Muscle of leg (tissue), 11 donors: ENCODE measurements around the gene ATP8B1. TPM values are rescaled to one million over a fixed set of nuclear protein-coding genes. Genes with fewer than 3 reads are reported as not detected.

Experiments
- DNase-seq: peaks from one replicate; pipeline ENCODE4 v3.0.0; 2013
- H3K27ac ChIP-seq: one replicate; pipeline ENCODE4 v1.5.1; 2013; ENCODE audit warnings: mild to moderate bottlenecking, low read length, control low read depth
- H3K27me3 ChIP-seq: one replicate; pipeline ENCODE4 v1.6.1; 2013; ENCODE audit warnings: low read length; ENCODE audit not compliant: control insufficient read depth, insufficient read depth
- H3K36me3 ChIP-seq: one replicate; pipeline ENCODE4 v1.6.1; 2013; ENCODE audit warnings: low read length; ENCODE audit not compliant: control insufficient read depth, insufficient read depth
- H3K4me1 ChIP-seq: one replicate; pipeline ENCODE4 v1.6.1; 2013; ENCODE audit warnings: low read length; ENCODE audit not compliant: control insufficient read depth, insufficient read depth
- H3K4me3 ChIP-seq: one replicate; pipeline ENCODE4 v1.5.1; 2013; ENCODE audit warnings: low read length, control low read depth
- H3K9me3 ChIP-seq: replicated peaks from 2 replicates; pipeline ENCODE4 v1.6.1; 2013; ENCODE audit warnings: low read depth, low read length; ENCODE audit not compliant: control insufficient read depth
- WGBS: methylation state at CpG from one replicate; pipeline ENCODE4 v1.1.5; 2013; ENCODE audit warnings: missing lambda C conversion rate; ENCODE audit not compliant: insufficient coverage; 5-methylcytosine and 5-hydroxymethylcytosine counted together
- polyA plus RNA-seq, 8 donors: library from polyadenylated mRNA; unstranded; fragments of 120-200 nt; gene quantifications; one replicate each; pipeline versions ENCODE4 v1.2.1 to v1.2.3, GENCODE V29; 2013; ENCODE audit warnings: inconsistent platforms in 1 of 8, low replicate concordance in 1 of 8; ENCODE audit not compliant: insufficient read length in 8 of 8, insufficient read depth in 1 of 8
- total RNA-seq: library from RNA; stranded (reverse); fragments of 120-200 nt; gene quantifications from one replicate; pipeline ENCODE4 v1.2.4, GENCODE V29; 2013

ATP8B1 gene
- total and polyA plus RNA-seq, 9 donors, result 2.8 to 5.7 (median 4.3) TPM

DNA sequence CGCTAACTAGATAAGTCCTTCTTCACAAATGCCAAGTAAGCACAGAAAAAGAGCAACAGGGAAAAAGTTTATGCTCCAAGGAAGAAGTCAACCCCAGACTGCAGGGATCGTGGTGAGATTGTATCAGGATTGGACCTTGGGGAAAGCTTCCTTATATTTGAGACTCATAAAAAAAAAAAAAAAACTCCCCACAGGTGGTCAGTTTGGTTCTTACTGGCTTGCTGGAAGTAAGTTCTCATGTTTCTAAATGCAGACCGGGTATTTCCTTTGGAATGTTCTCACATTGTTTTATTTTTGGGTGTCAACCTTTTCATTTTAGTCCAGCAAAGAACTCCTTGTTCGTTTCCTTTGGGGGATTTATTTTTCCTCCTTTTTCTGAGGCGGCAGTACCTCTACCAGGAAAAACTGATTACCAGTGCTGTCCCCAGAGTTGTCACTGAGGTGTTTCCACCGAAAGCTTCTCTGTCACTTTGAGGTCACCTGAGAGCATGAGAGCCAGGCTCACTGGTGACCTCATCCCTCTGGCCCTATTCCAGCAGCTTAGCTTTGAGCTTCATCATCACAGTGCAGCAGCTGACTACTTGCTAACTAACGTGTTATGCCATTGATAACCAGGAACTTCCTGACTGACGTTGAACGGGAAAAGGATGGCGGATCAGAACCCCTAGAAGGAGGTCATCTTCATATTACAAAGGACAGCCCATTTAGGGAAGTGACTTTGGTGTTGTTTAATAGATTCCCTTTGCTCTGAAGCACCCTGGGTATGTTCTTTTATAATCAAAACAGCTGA, 16.8 kb upstream of the ATP8B1 start:
- peak; percentile 64 for DNase-seq
- H3K27ac ChIP-seq, result peak overlapping the region; percentile 73
- no peaks in the 10 kb centered on the region for H3K9me3 ChIP-seq
- H3K4me3 ChIP-seq, result no peak overlapping the region
- H3K4me1 ChIP-seq, result peaks cover 4% of the 10 kb centered on the region
- 33% methylated on average over 3 of the region's 10 CpGs for WGBS
- H3K27me3 ChIP-seq, result no peaks in the 10 kb centered on the region
- H3K36me3 ChIP-seq, result no peaks in the 10 kb centered on the region

DNA sequence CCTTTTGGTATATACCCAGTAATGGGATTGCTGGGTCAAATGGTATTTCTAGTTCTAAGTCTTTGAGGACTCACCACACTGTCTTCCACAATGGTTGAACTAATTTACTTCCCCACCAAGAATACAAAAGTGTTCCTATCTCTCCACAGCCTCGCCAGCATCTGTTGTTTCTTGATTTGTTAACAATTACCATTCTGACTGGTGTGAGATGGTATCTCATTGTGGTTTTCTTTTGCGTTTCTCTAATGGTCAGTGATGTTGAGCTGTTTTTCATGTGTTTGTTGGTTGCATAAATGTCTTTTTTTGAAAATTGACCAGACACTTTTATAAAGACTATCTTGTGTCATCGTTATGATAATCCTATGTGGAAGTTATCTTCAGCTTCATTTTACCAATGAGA, 16.0 kb upstream of the ATP8B1 start:
- Histone ChIP-seq H3K27ac (peak overlapping the region; percentile 73), H3K27me3 (no peaks in the 10 kb centered on the region), H3K9me3 (no peaks in the 10 kb centered on the region), H3K4me3 (no peak overlapping the region), H3K36me3 (no peaks in the 10 kb centered on the region), H3K4me1 (peaks cover 4% of the 10 kb centered on the region)
- no peak for DNase-seq
- WGBS, result no CpG with 5 or more reads among the region's 3 CpGs

DNA sequence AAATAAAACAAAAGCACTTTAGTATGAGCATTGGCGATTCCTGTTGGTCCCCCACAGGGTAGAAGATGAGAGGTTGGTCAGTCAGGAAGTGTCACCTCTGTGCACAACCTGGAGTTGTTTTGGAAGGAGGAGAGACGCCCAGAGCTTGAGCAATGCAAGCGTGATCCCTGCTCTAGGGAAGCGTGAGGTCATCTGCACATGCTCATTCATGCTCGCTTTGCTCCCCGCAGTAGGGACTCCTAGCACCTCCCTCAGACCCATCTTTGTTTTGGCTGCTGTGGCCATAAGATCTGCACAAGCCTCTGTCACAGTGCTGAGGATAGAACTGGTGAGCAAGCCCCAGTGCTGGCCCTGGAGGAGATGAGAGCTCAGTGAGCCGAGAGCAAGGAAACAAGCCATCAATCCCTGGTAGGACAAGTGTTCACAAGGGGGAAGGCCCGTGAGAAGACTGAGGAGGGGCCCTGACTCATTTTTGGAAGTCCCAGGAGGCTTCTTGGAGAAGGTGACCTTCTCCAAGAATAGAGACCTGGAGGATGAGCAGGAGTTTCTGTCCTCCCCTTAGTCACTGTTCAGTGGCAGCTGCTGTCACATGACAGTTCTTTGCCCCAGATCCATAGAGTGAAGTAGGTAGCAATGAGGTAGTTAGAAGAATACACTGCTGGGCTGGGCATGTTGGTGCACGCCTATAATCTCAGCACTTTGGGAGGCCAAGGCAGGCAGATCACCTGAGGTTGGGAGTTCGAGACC, 13.3 kb upstream of the ATP8B1 start:
- Histone ChIP-seq H3K36me3 (no peaks in the 10 kb centered on the region), H3K4me1 (peaks cover 4% of the 10 kb centered on the region), H3K27ac (no peak overlapping the region), H3K27me3 (no peaks in the 10 kb centered on the region), H3K4me3 (no peak overlapping the region), H3K9me3 (peaks cover 5% of the 10 kb centered on the region)
- 85% methylated on average over 9 of the region's 10 CpGs for WGBS
- no peak for DNase-seq

DNA sequence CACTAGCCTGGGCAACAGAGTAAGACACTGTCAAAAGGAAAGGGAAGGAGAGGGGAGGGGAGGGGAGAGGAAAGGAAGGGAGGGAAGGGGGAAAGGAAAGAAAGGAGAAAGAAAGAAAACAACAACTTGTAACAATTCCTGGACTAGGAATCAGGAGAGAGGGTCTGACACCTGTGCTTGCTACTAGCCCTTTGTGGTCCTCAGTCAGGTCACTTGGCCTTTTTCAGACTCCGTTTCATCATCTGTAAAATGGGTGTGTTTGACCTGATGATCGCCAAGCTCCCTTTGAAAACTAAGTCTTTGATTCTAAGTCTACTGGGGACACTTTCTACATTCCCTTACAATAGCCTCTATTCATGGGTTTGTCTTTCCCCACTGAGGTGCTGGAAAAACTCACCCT, 11.4 kb upstream of the ATP8B1 start:
- no peak for DNase-seq
- Histone ChIP-seq H3K27me3 (no peaks in the 10 kb centered on the region), H3K27ac (no peak overlapping the region), H3K9me3 (peaks cover 5% of the 10 kb centered on the region), H3K36me3 (no peaks in the 10 kb centered on the region), H3K4me1 (no peaks in the 10 kb centered on the region), H3K4me3 (no peak overlapping the region)
- WGBS, result 100% methylated on average over 1 of the region's 2 CpGs

DNA sequence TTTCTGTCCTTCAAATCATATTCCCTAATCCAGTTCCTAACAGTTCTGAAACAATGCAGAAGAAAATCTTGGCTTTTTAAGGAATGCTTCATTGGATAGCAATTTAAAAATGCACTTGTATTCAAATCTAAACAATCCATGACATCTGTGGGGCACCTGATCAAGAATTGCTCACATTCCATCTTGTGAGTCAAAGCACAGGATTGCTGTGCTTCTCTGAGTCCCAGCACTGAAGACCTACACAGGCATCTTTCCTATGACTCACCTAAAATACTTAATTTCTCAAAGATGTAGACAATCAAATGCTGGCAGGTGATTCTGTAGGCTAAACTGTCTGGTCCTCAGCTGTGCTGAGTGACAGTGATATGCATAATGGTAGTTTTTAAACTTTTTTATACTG, 10.1 kb upstream of the ATP8B1 start:
- no peak for DNase-seq
- H3K4me3 ChIP-seq, result no peak overlapping the region
- H3K27me3 ChIP-seq, result no peaks in the 10 kb centered on the region
- H3K27ac ChIP-seq, result no peak overlapping the region
- H3K9me3 ChIP-seq, result peaks cover 5% of the 10 kb centered on the region
- H3K4me1 ChIP-seq, result no peaks in the 10 kb centered on the region
- H3K36me3 ChIP-seq, result no peaks in the 10 kb centered on the region

DNA sequence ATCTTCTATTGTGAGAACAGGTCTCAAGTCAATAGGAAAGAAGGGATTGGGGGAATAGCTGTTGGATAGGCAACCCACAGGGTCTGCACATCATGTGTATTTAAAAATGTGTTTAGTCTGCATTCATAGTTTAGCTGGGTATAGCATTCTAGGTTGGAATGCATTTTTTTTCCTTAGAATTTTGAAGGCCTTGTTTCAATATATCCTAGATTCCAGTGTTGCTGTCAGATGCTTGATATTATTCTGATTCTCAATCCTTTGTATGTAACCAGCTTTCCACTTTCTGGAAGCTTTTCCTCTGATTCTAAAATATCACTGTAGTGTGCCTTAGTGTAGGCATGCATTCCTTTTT, 9.0 kb upstream of the ATP8B1 start:
- no peak overlapping the region for H3K27ac ChIP-seq

DNA sequence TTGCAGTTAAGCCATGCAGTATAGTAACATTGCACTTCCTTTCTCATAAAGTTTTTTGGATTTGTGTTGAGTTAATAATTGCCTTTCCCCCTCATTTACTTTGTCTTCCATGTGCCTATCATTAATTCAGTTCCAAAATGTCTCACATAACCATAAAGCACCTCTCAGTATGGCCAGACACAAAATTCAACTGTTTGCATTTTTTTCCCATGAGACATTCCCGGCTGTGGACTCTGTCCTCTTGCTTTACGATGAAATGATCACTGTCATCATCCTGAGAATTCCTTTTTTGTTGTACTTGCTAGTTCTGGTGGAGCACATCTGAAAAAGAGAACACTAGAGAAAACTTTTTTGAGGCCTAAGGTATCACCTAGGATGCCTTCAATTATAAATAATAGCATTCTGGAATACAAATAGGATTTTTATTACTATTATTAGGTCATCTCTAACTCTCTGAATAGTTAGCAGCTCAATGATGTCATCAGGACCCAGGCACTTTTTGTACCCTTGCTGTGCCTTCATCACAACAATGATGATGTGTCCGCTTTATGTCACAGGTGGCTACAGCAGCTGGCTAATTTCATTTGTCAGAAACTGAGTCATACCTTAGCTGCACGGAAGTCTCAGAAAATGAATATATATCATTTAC, 8.5 kb upstream of the ATP8B1 start:
- no peak for DNase-seq
- no CpG with 5 or more reads among the region's 4 CpGs for WGBS
- no peaks in the 10 kb centered on the region for H3K4me1 ChIP-seq
- H3K27ac ChIP-seq, result no peak overlapping the region
- no peaks in the 10 kb centered on the region for H3K36me3 ChIP-seq
- H3K4me3 ChIP-seq, result no peak overlapping the region
- no peaks in the 10 kb centered on the region for H3K27me3 ChIP-seq
- peaks cover 5% of the 10 kb centered on the region for H3K9me3 ChIP-seq

More for the DNA sequence above, 9.0 kb upstream of the ATP8B1 start:
- no peaks in the 10 kb centered on the region for H3K36me3 ChIP-seq
- H3K27me3 ChIP-seq, result no peaks in the 10 kb centered on the region
- no peak for DNase-seq
- H3K9me3 ChIP-seq, result peaks cover 5% of the 10 kb centered on the region
- H3K4me1 ChIP-seq, result no peaks in the 10 kb centered on the region
- H3K4me3 ChIP-seq, result no peak overlapping the region

DNA sequence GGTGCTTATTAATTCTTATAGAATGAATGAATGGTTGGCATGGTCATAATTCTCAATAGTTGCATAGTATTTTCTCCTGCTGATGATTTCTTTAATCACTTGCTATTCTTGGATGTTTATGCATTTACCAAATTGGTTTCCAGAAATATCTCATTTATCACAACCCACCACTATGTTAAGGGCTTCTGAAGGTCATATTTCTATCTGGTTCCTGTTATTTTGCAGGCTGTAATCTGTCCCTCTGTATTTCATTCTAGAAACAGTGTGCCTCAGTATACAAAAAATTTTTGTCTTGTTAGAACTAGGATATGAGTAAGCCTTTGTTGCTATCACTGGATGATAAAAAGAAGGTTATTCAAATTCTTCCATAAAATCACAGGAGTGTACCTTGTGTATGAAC, 6.1 kb upstream of the ATP8B1 start:
- DNase-seq, result no peak

DNA sequence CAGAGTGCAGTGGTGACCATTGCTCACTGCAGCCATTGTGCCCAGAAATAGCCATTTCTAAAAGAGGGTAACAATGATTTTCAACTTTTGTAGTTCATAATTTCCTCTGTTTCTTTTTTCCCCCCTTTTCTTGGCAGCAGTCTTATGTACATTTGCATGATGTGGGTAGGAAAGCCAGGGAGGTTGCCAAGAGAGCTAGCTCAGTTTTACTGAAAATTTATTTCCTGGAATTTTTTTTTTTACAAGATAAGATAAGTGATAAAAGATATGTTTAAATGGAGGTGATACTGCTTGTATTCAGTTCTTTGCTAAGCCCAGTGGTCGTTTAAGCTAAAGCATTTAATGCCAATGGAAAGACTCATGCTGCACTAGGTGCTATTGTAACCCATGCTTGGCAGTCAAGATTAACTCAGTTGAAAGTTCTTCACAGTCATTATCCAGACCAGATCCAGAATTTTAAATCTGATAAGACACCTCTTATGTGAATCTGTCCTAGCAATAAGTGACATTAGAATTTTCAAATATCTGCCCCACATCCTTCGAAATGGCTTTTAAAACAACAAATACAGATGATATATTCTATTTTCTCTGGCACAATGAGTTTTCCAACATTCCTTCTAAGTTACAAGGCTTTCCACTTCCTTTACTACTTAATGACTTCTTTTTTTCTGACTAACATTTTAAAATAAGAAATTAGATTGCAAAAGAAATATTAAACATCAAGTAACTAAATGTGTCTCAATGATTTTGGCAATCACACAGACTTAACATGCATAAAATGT, 4.4 kb upstream of the ATP8B1 start:
- Histone ChIP-seq H3K27ac (peak overlapping the region; percentile 71), H3K36me3 (no peaks in the 10 kb centered on the region), H3K4me3 (no peak overlapping the region), H3K9me3 (peaks cover 3% of the 10 kb centered on the region), H3K27me3 (peaks cover 20% of the 10 kb centered on the region), H3K4me1 (peaks cover 8% of the 10 kb centered on the region)
- WGBS, result 20% methylated on average over 1 of the region's 2 CpGs
- peak; percentile 56 for DNase-seq

More for the DNA sequence above, 6.1 kb upstream of the ATP8B1 start:
- H3K9me3 ChIP-seq, result peaks cover 5% of the 10 kb centered on the region
- no peaks in the 10 kb centered on the region for H3K36me3 ChIP-seq
- H3K27ac ChIP-seq, result no peak overlapping the region
- no peak overlapping the region for H3K4me3 ChIP-seq
- no peaks in the 10 kb centered on the region for H3K4me1 ChIP-seq
- peaks cover 4% of the 10 kb centered on the region for H3K27me3 ChIP-seq

DNA sequence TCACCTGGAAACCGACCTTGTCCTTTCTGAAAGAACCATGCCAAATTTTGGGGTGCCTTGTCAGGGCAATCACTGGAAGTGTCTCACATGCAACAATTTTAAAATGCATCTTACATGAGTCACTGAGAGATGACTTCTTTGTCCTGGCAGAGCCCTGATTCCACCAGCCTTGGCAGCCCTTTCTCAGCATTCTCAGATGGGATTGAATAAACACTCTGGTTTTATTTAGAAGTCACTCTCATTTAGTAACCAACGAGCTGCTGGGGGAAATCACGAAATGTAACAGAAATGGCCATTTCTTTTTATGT, 3.8 kb upstream of the ATP8B1 start:
- 100% methylated on average over 1 of the region's 3 CpGs for WGBS
- no peaks in the 10 kb centered on the region for H3K36me3 ChIP-seq
- no peak overlapping the region for H3K4me3 ChIP-seq
- H3K4me1 ChIP-seq, result peaks cover 14% of the 10 kb centered on the region
- peak overlapping the region; percentile 71 for H3K27ac ChIP-seq
- H3K9me3 ChIP-seq, result no peaks in the 10 kb centered on the region
- DNase-seq, result no peak
- peaks cover 26% of the 10 kb centered on the region for H3K27me3 ChIP-seq
